GM08714 (cell line): Measurements from ENCODE around the gene LINS1.
A peak's percentile ranks its signal among the peaks of the same experiment; 100 is the strongest.
"Not testable (repeated sequence)": the region's sequence is repeated elsewhere in the genome, so short reads cannot be mapped to it uniquely, and the experiment has no call there.

ENCODE experiments used
- H3K4me3 ChIP-seq: fragments of 200-500 bp; sonication (Bioruptor generic); 2 replicates; pipeline ENCODE4 v1.5.1; 2014; ENCODE audit warnings: mild to moderate bottlenecking, low read length, inconsistent platforms
- ZNF274 ChIP-seq: IDR thresholded peaks from 2 replicates; pipeline ENCODE4 v1.6.1; 2012; ENCODE audit warnings: mild to moderate bottlenecking, low read depth, low read length

Gene LINS1

DNA sequence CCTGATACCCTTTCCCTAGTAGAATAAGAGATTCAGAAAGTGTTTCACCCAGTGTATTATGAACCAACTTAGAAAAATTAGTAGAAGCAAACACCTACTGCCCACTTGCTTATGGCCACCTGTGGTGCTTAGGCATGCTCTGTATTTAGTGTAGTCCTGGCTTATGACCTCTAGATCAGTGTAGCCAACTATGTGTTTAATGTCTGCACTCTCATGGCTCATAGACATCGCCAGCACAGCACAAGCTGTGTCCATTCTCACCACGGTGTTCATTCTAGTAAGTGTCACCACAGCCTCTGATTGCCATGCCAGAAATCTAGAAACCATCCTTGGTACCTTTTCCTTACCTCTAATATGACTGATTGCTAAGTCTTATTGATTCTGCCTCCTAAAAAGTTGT is 14.7 kb upstream of the LINS1 start:
- TF ChIP-seq ZNF274 = no peak
- H3K4me3 ChIP-seq = no peak overlapping the region

GRCh38 chr15:100615801-100616200 is 13.8 kb upstream of the LINS1 start:
- H3K4me3 ChIP-seq = no peak overlapping the region
- TF ChIP-seq ZNF274 = no peak

GRCh38 chr15:100614918-100615317 is 12.9 kb upstream of the LINS1 start:
- no peak overlapping the region for H3K4me3 ChIP-seq
- TF ChIP-seq ZNF274 = no peak

- H3K4me3 ChIP-seq = no peak overlapping the region
- no peak for TF ChIP-seq ZNF274
These were observed 12.4 kb upstream of the LINS1 start for GRCh38 chr15:100614336-100614735.

GRCh38 chr15:100613208-100613607 is 11.2 kb upstream of the LINS1 start:
- no peak overlapping the region for H3K4me3 ChIP-seq
- TF ChIP-seq ZNF274 = no peak

DNA sequence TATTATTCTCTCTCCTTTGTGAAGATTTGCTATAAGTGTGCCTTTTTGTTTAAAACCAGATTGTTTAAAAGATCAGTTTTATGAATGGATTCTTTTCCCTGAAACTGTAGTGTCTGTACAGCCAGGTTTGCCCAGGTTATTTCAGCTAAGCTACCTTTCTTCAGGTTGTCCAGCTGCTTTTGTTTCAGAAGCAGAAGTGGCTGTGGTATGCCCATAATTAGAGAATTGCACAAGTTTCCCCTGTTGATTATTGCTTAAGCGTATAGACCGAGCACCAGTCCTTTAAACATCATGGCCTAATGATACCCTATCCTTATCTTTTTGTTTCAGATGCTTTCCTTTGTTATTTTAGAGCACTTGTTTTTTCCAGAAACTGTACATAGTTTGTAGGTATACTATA is 10.6 kb upstream of the LINS1 start:
- TF ChIP-seq ZNF274 = no peak

GRCh38 chr15:100602823-100603393 is 924 bp upstream of the LINS1 start:
- no peak for TF ChIP-seq ZNF274
- H3K4me3 ChIP-seq = peak overlapping the region; percentile 99

More for the DNA sequence above, 10.6 kb upstream of the LINS1 start:
- H3K4me3 ChIP-seq = no peak overlapping the region

- TF ChIP-seq ZNF274 = no peak
- H3K4me3 ChIP-seq = peak overlapping the region; percentile 88
These were observed 344 bp downstream of the LINS1 start for GRCh38 chr15:100601617-100602063.

DNA sequence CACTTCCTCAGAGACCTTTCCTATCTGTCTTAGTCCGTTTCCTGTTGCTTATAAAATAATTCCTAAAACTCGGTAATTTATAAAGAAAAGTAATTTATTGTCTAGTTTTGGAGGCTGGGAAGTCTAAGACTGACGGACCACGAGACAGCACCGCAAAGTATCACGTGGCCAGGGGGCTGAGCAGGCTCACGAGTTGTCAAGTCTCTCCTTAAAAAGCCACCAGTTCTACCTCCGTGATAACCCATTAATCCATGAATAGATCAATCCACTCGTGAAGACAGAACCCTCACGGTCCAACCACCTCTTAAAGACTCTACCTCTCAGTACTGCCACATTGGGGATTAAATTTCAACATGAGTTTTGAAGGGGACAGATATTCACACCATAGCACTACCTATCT is 821 bp downstream of the LINS1 start:
- TF ChIP-seq ZNF274 = no peak
- peak overlapping the region; percentile 88 for H3K4me3 ChIP-seq

DNA sequence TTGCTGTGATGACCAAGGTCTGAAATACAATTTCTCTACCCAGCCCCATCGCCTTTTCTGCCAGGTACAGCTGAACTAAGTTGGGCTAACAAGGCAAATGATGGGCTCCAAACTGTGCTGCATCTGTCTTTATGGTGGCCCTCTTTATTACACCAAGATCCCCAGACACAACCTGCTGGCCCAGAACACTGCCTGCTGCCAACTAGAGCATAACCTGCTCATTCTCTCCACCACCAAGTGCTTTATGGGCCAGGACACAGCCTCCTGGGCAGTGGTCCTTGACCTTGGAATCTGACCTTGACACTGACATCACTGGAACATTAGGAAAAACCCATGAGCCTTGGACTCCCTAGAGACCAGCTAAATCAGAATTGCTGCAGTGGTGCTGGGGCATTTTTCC is 3.3 kb downstream of the LINS1 start:
- no peak for TF ChIP-seq ZNF274
- no peak overlapping the region for H3K4me3 ChIP-seq

- no peak overlapping the region for H3K4me3 ChIP-seq
These were observed 4.1 kb downstream of the LINS1 start for GRCh38 chr15:100597862-100598261.

GRCh38 chr15:100596792-100597191 is 5.2 kb downstream of the LINS1 start:
- H3K4me3 ChIP-seq = peak overlapping the region; percentile 18; the same call in 1 of the 2 replicates
- no peak for TF ChIP-seq ZNF274

More at GRCh38 chr15:100597862-100598261, 4.1 kb downstream of the LINS1 start:
- no peak for TF ChIP-seq ZNF274

GRCh38 chr15:100595964-100596363 is 6.0 kb downstream of the LINS1 start:
- H3K4me3 ChIP-seq = no peak overlapping the region
- no peak for TF ChIP-seq ZNF274

- TF ChIP-seq ZNF274 = no peak
- H3K4me3 ChIP-seq = no peak overlapping the region
These were observed 8.6 kb downstream of the LINS1 start for GRCh38 chr15:100593431-100593830.

- no peak for TF ChIP-seq ZNF274
- H3K4me3 ChIP-seq = no peak overlapping the region
These were observed 9.1 kb downstream of the LINS1 start for GRCh38 chr15:100592898-100593297.

DNA sequence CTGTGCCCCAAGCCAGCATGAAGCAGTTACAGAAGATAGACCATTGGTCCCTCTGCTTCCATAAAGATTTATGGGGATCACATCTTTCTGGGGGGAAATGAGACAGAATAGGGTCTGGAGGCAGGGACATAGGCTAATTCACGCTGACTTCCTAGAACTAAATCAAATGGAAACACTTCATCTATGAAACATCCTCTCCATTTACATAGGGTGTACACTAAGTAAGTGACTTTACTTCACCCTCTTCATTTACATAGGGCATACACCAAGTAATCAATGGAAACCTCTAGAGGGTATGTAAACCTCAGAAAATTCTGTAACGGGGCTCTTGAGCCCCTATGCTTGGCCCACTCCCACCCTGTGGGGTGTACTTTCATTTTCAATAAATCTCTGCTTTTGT is 10.1 kb downstream of the LINS1 start:
- TF ChIP-seq ZNF274 = no peak
- no peak overlapping the region for H3K4me3 ChIP-seq

GRCh38 chr15:100591163-100591562 is 10.8 kb downstream of the LINS1 start:
- H3K4me3 ChIP-seq = not testable (repeated sequence)
